H54 (cell line): Measurements from ENCODE around the gene HACD2.

Source experiments
- DNase-seq: peaks from one replicate; pipeline ENCODE4 v3.0.0; 2011; ENCODE audit warnings: low spot score, mixed read lengths; ENCODE audit not compliant: insufficient read length
- FAIRE-seq: peaks from 3 replicates; lab custom pipeline; 2011; peaks lifted over from hg19 to GRCh38; lab: Jason Lieb, UNC
- POLR2A ChIP-seq: IDR thresholded peaks from 2 replicates; pipeline ENCODE4 v1.6.1; 2011; ENCODE audit warnings: low read depth, mild to moderate bottlenecking, low read length

HACD2 gene, protein sequence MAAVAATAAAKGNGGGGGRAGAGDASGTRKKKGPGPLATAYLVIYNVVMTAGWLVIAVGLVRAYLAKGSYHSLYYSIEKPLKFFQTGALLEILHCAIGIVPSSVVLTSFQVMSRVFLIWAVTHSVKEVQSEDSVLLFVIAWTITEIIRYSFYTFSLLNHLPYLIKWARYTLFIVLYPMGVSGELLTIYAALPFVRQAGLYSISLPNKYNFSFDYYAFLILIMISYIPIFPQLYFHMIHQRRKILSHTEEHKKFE

DNA sequence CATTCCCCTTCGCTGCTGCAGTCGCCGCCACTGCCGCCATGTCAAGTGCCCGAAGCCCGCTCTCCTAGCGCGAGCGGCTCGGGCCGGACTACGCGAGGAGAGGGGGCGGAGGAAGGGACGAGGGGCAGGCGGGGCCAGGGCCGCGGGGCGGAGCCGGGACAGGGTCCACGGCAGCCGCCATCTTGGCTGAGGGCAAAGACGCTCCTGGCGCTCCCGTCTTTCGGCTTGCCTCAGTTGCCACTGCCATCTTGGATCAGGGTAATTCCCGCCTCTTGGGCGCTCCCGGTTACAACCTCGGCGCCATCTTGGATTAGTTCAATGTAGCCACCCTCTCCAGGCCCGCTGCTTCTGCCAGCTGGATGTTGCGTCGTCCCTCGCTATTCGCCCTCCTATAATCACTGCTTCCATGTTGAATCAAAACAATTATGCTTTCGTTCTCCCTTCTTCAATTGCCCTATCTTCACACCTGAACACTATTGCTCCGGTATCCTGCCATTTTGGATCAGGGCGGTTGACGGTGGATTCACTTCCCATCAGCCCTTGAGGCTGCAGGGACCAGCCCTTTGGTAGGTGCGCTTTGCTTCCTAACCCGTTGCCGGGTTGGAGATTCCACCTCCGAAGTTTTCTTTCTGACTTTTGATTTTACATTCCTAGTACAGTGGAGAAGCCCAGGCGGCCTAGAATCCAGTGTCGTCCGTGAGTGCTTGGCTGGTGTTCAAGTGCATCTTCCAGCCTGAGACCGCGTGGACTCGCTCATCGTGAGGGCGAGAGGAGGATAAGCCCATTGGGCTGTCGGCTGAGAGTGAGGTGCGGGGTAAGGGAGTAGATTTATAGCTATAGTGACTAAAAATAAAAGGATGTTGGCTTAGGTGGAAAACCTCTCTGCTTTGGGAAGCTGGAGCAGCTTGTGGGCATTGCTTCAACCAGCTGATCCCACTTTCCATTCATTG is at the start of gene HACD2:
HACD2 (minus strand) TSS at position 66 of the 950 bp plus-strand sequence; CDS start at position 40, 26 bp downstream.
- FAIRE-seq (peak; percentile 85), DNase-seq (peak; percentile 77)
- TF ChIP-seq POLR2A: peak; percentile 90

DNA sequence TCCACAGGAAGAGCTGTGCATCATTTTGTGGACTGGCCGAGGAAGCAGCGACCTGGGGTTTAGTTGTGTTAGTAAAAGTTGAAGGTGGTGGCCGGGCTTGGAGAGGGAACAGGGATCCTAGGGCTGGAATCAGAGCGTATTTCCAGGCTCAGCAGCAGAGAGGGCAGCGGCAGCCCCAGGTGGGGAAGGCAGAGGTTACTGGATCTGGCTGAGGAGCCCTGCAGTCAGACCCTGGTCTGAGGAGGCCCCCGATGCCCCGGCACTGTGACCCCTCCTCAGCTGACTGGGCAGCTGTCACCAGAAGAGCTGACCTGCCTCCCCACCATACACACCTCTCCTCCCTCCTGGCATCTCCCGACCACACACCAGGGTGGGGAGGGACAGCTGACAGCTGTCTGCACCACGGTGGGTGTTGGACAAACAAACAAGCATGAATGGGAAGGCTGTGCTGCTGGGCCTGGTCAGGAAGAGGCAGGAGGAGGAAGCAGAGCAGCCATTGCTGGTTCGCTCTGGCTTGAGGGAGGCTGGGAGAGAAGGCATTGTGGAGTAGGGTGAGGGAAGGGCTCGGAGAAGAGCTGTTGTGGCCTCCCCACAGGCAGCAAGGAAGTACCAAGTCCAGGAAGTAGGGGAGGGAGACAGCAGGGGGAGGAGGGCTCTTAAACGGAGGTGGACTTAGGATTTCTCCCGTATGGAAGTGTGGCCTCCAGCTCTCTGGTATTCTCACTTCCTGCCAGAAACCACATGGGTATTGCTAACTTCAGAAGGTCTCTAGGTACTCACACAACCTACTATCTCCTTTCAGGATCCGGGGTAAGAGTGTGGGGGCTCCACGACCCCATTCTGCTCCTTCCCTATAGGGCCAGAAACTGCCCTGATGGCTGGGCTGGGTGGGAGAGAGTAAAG is 49.5 kb upstream of the HACD2 start:
- DNase-seq: no peak
- no peak for FAIRE-seq
- TF ChIP-seq POLR2A: no peak

DNA sequence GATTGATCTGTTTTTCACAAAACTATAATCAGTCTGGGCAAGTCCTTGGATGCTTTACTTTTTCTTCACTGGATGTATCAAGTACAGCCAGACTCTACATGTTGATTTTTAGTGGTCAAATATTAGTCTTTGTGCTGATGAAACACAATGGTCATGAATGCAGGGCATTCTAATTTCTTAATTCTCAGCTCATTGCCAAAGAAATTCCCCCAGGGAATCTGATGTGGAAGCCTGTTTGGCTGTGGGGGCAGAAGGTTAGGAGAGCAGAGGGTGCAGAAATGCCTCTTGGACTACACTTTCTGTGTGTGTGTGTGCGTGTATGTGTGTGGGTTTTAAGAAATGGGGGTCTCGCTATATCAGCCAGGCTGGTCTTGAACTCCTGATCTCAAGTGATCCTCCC is 48.7 kb upstream of the HACD2 start:
- DNase-seq (no peak), FAIRE-seq (no peak)
- no peak for TF ChIP-seq POLR2A

DNA sequence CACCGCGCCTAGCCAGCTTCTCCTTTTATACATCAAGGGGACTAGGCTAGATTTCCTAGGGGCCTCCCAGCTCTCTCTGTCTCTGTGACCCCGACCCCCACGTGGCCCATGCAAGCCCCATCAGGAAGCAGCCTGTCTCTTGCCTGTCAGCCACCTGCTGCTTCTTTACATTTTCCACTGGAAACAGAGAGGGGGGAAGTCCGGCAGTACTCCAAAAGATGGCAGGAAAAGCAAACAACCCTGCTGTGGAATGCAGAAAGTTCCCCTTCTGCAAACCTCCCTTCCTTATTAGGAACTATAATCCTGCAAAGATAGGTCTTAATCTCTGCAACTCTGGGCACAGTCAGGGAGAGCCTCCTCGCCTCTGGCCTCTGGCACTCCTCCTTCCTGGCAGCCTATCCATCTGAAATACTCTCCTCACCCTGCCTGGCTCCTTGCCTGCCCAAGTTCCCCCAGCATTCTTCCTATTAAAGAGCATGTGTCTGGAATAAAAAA is 47.4 kb upstream of the HACD2 start:
- no peak for DNase-seq
- no peak for TF ChIP-seq POLR2A
- FAIRE-seq: no peak

DNA sequence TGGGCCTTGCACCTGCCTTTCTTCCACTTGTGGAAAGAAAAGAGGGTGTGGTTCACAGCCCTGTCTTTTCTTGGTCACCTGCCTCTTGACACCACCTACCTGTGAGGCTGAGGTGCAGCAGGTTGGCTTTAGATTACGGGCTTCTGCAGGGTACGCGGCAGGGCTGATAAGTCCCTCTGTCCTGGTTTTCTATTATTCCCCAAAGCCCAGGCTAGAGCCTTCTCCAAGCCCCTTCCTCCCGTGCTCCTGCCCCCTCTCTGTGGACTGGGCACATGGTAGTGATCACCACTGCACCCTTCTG is 44.8 kb upstream of the HACD2 start:
- no peak for FAIRE-seq
- no peak for DNase-seq
- no peak for TF ChIP-seq POLR2A

DNA sequence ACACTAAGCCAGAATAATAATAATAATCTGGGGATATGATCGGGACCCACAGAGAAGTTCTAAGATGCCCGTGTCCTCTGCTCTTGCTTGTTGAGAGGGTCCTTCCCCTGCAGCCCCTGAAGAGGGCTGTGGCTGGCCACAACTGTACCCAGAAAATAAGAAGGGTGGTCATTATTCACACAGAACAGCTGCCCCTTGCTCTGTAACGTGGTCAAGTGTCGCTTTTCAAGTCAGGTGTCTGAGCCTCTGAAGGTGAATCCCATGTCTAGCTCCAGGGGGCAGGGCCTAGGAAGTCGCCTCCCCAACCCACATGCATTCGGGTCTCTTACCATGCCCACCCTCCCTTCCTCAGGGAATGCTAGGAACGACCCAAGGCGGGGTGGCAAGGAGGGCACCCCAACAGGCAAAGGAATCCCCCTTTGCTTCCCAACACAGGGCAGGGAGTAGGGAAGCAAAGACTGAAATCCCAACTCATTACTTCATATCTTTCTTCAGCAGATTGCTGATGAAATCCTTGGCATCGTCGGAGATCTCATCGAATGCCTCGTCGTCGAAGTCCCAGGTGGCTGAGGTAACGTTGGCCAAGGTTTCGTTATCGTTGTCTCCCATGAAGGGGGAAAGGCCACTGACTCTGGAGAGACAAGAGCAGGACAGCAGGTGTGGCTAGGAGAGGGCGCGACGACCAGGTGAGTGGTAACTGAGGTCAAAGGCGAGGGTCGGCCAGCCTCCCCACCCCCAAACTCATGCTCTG is 44.3 kb upstream of the HACD2 start:
- TF ChIP-seq POLR2A: no peak
- no peak for FAIRE-seq
- no peak for DNase-seq

DNA sequence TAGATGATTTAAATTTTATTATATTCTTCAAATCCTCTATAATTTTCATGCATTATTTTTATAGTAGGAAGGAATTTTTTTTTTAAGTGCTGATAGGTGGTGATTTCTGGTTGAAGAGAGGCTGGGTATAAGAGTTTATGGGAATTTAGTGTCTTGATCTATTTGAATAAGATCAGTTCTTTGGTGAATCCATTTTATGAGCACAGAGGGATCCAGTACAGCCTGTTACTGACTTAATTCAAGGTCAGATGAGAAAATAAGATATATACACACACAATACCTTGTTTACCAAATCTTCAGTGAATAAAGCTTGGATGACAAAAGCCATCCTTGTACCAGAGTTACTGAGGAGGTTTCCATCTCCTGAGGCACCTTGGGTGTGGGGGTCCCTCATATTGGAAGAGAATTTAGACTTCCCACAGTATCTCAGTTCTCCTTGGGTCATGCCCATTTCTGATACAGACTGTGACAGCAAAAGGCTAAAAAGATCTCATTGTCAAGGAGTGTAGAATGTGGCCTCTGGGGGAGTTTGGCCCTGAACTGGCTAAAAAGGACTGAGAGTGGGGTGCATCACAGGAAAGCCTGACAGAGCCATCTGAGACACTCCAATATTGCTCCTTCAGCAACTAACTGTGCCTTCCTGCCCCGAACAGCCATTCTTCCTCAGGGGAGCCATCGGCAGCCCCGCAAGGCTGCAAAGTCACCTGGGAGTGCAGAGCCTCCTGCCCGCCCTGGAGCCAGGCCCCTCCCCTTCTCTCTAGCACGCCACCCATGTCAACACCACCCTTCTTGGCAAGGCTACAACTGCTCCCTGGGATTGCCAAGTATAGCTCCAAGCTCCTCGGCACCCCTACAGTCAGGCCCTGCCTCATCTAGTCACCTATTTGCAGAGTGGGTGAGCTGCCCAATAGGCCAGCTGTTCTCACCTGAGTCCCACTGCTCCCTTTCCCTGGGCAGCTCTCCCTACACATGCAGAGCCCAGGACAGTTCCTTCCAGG is 43.1 kb upstream of the HACD2 start:
- DNase-seq (no peak), FAIRE-seq (no peak)

DNA sequence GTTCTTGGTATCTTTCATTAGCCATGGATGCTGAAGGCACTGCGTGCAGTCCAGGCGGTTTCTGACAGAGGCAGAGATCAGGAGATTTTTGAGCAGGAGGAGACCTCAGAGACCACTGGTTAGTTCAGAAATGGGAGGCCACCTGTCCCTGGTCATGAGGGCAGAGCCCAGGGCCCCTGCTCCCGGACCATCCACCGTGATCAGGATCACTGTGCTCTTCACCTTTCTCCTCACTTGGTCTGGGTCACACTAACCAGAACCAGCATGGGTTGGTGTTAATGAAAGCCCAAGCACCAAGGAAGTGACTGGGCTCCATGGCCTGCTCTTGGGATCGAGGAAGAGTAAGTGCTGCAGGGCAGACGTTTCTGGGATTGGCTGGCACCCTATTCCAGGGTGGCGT is 42.0 kb upstream of the HACD2 start:
- DNase-seq (no peak), FAIRE-seq (no peak)
- TF ChIP-seq POLR2A: no peak

More for the DNA sequence above, 43.1 kb upstream of the HACD2 start:
- no peak for TF ChIP-seq POLR2A

DNA sequence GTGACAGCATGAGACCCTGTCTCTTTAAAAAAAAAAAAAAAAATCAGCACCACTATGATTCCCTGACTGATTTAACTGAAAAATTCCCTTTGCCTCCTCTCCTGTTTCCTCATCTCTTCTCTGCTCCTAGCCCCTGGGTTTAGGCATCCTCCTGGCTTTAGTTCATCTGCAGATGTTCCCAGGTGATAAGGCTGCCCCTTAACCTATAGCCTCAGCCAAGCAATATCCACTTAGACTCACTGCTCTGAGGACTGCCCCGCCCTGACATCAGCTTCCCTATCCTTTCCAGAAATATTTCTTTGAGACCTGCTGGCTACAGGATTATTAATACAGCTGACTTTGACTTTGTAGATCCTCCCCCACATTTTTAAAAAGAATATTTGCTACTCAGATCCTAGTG is 39.4 kb upstream of the HACD2 start:
- FAIRE-seq: no peak
- no peak for DNase-seq
- no peak for TF ChIP-seq POLR2A

DNA sequence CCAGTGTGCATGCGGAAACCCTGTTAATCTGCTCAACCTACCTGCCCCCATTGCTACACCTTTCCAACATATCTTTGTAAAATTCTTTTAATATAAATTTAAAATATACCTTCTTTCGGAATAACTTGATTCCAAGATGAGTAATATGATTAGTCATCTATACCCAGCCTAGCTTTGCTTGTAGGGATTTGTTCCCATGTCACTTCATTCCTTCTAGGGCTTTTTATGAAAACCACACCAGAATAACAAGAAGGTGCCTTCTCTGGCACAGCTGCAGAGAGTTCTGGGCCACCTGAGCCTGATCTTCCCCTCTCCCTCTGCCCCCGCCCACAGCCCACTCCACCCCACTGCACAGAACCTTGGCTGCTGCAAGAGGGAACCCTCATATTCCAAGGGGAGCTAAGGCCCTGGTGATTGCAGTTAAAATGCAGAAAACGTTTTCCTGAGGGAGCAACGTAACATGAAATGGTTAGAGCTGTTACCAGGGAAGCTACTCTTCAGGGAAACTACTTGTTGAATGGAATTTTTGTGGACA is 38.6 kb upstream of the HACD2 start:
- DNase-seq (no peak), FAIRE-seq (no peak)
- TF ChIP-seq POLR2A: no peak

DNA sequence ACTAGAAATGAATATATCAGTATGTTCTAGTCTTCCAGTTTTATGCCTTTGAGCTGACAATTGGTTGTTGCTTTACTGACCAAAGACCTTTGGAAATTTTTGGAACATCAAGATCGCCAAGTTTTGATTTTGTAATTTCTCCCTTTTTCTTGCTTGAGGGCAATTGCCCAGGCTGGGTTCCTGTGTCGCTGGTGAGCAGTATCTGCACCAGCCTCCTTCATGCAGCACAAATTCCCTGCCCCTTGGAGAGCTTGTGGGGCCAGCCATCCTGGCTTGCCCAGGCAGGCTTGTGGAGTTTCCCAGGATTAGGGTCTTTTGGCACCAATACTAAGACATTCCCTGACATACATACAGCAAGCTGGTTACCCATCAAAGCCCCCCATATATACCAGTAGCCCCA is 37.9 kb upstream of the HACD2 start:
- TF ChIP-seq POLR2A: no peak
- no peak for FAIRE-seq
- DNase-seq: no peak

DNA sequence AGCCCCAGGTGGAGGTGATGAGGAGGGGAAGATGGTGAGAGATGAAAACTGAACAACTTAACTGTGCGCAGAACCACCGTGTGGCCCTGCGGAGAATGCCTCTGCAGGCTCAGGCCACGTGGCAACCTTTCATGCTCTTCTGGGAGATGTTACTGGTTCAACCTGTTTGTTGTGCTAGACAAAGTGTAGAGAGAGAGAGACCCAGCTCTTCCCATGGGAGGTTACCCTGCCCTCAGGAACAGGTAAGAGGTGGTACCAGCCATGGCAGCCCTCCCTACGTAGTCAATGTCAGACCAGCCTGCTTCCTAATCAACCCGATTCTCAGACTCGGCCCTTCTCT is 37.0 kb upstream of the HACD2 start:
- FAIRE-seq: no peak
- no peak for DNase-seq
- no peak for TF ChIP-seq POLR2A
